Neural cell (in vitro differentiated cells): Measurements from ENCODE around the gene SMAD5. TPM values are rescaled to one million over a fixed set of nuclear protein-coding genes. Genes with fewer than 3 reads are reported as not detected.

Source experiments
- H2AFZ ChIP-seq: fragments of 200-600, 300-800 bp; sonication (generic), shearing (Covaris generic); 2 replicates; pipeline ENCODE4 v1.6.0; 2014; ENCODE audit warnings: low read depth, mild to moderate bottlenecking, antibody characterized with exemption, low read length, moderate library complexity
- H3F3A ChIP-seq: fragments of 200-600 bp; shearing (Covaris generic); 2 replicates; pipeline ENCODE4 v1.6.1; 2016; ENCODE audit warnings: mild to moderate bottlenecking, moderate library complexity, mixed read lengths, antibody characterized with exemption, low read length; ENCODE audit not compliant: insufficient read depth, poor library complexity, severe bottlenecking
- H3K27ac ChIP-seq: fragments of 200-600, 300-800 bp; sonication (generic), shearing (Covaris generic); 2 replicates; pipeline ENCODE4 v1.5.1; 2014; ENCODE audit warnings: mild to moderate bottlenecking, low read length, moderate library complexity
- H3K27me3 ChIP-seq: fragments of 300-800, 200-600 bp; sonication (generic), shearing (Covaris generic); 2 replicates; pipeline ENCODE4 v1.6.0; 2014; ENCODE audit warnings: mild to moderate bottlenecking, low read depth, low read length, moderate library complexity; ENCODE audit not compliant: insufficient read depth
- H3K36me3 ChIP-seq: fragments of 300-800, 200-600 bp; sonication (generic), shearing (Covaris generic); 2 replicates; pipeline ENCODE4 v1.5.1; 2014; ENCODE audit warnings: mild to moderate bottlenecking, antibody characterized with exemption, low read length, moderate library complexity; ENCODE audit not compliant: insufficient read depth
- H3K4me2 ChIP-seq: fragments of 300-800, 200-600 bp; sonication (generic), shearing (Covaris generic); 2 replicates; pipeline ENCODE4 v1.6.0; 2014; ENCODE audit warnings: mild to moderate bottlenecking, low read length
- H3K4me3 ChIP-seq: fragments of 300-800, 200-600 bp; sonication (generic), shearing (Covaris generic); 2 replicates; pipeline ENCODE4 v1.5.1; 2014; ENCODE audit warnings: mild to moderate bottlenecking, low read length, moderate library complexity
- H3K79me2 ChIP-seq: fragments of 200-600 bp; shearing (Covaris generic); replicated peaks from 2 replicates; pipeline ENCODE4 v1.6.0; 2014; ENCODE audit warnings: mild to moderate bottlenecking, low read length, moderate library complexity; ENCODE audit not compliant: insufficient read depth
- H3K9ac ChIP-seq: fragments of 300-800, 200-600 bp; sonication (generic), shearing (Covaris generic); 2 replicates; pipeline ENCODE4 v1.6.1; 2016; ENCODE audit warnings: mild to moderate bottlenecking, low read length, mixed read lengths
- H3K9me2 ChIP-seq: fragments of 200-600 bp; shearing (Covaris generic); 2 replicates; pipeline ENCODE4 v1.6.1; 2016; ENCODE audit warnings: mild to moderate bottlenecking, low read length, mixed read lengths; ENCODE audit not compliant: insufficient read depth
- H3K9me3 ChIP-seq: fragments of 200-600, 300-800 bp; sonication (generic), shearing (Covaris generic); 2 replicates; pipeline ENCODE4 v1.6.1; 2016; ENCODE audit warnings: mild to moderate bottlenecking, mixed run types, low read length, moderate library complexity, mixed read lengths
- H4K20me1 ChIP-seq: fragments of 200-600 bp; shearing (Covaris generic); 2 replicates; pipeline ENCODE4 v1.6.1; 2016; ENCODE audit warnings: mild to moderate bottlenecking, mixed run types; ENCODE audit not compliant: insufficient read depth
- CTCF ChIP-seq: fragments of 450-650 bp; IDR thresholded peaks from 2 replicates; pipeline ENCODE4 v1.5.1; 2014; ENCODE audit warnings: antibody characterized with exemption, mild to moderate bottlenecking, moderate library complexity; ENCODE audit not compliant: poor library complexity, severe bottlenecking
- EP300 ChIP-seq: fragments of 450-650 bp; conservative IDR thresholded peaks from 2 replicates; pipeline ENCODE4 v1.6.1; 2014; ENCODE audit warnings: antibody characterized with exemption, mild to moderate bottlenecking, moderate library complexity; ENCODE audit not compliant: poor library complexity, severe bottlenecking
- EZH2 ChIP-seq: fragments of 200-600, 300-800 bp; shearing (Covaris generic), sonication (generic); IDR thresholded peaks from 2 replicates; pipeline ENCODE4 v1.6.1; 2014; ENCODE audit warnings: antibody characterized with exemption, low read length, borderline replicate concordance, mild to moderate bottlenecking; ENCODE audit not compliant: insufficient read depth, poor library complexity, severe bottlenecking
- MXI1 ChIP-seq: fragments of 450-650 bp; conservative IDR thresholded peaks from 2 replicates; pipeline ENCODE4 v1.6.1; 2014; ENCODE audit warnings: antibody characterized with exemption, mild to moderate bottlenecking; ENCODE audit not compliant: poor library complexity, severe bottlenecking
- POLR2AphosphoS5 ChIP-seq: IDR thresholded peaks from 2 replicates; pipeline ENCODE4 v1.6.1; 2012
- RAD21 ChIP-seq: fragments of 450-650 bp; conservative IDR thresholded peaks from 2 replicates; pipeline ENCODE4 v1.6.1; 2014; ENCODE audit warnings: antibody characterized with exemption, mild to moderate bottlenecking, moderate library complexity
- SMC3 ChIP-seq: fragments of 450-650 bp; conservative IDR thresholded peaks from 2 replicates; pipeline ENCODE4 v1.6.1; 2014; ENCODE audit warnings: antibody characterized with exemption, mild to moderate bottlenecking, moderate library complexity; ENCODE audit not compliant: poor library complexity
- TAF1 ChIP-seq: IDR thresholded peaks from 2 replicates; pipeline ENCODE4 v1.6.1; 2012; ENCODE audit warnings: low read depth
- polyA plus RNA-seq: library from polyadenylated mRNA; depleted of rRNA; stranded (reverse); fragments of >200 nt; gene quantifications from 2 replicates; pipeline ENCODE4 v1.2.3, GENCODE V29; 2014
- TF ChIP-seq, protein P1 (sequence below): IDR thresholded peaks from 2 replicates; pipeline ENCODE4 v1.6.1; 2012; ENCODE audit warnings: borderline replicate concordance

SMAD5 gene
- polyA plus RNA-seq, 1 donor from 2014 or later, result 26.3 TPM

- Histone ChIP-seq H3K9me3 (no peaks in the 10 kb centered on the region), H2AFZ (no peak overlapping the region), H3K79me2 (no peaks in the 10 kb centered on the region), H3K9ac (no peak overlapping the region), H3K27ac (no peak overlapping the region), H3F3A (no peaks in the 10 kb centered on the region), H3K27me3 (peaks cover 47% of the 10 kb centered on the region), H3K9me2 (no peaks in the 10 kb centered on the region), H3K4me2 (no peak overlapping the region), H3K4me3 (no peak overlapping the region), H3K36me3 (no peaks in the 10 kb centered on the region), H4K20me1 (no peaks in the 10 kb centered on the region)
- no peak for TF ChIP-seq EZH2
- no peak for TF ChIP-seq POLR2AphosphoS5
- TF ChIP-seq RAD21, result no peak
- TF ChIP-seq TAF1, result no peak
- TF ChIP-seq EP300, result no peak
- no peak for TF ChIP-seq CTCF
- no peak for TF ChIP-seq SMC3
- TF ChIP-seq MXI1, result no peak
- TF ChIP-seq, protein P1, sequence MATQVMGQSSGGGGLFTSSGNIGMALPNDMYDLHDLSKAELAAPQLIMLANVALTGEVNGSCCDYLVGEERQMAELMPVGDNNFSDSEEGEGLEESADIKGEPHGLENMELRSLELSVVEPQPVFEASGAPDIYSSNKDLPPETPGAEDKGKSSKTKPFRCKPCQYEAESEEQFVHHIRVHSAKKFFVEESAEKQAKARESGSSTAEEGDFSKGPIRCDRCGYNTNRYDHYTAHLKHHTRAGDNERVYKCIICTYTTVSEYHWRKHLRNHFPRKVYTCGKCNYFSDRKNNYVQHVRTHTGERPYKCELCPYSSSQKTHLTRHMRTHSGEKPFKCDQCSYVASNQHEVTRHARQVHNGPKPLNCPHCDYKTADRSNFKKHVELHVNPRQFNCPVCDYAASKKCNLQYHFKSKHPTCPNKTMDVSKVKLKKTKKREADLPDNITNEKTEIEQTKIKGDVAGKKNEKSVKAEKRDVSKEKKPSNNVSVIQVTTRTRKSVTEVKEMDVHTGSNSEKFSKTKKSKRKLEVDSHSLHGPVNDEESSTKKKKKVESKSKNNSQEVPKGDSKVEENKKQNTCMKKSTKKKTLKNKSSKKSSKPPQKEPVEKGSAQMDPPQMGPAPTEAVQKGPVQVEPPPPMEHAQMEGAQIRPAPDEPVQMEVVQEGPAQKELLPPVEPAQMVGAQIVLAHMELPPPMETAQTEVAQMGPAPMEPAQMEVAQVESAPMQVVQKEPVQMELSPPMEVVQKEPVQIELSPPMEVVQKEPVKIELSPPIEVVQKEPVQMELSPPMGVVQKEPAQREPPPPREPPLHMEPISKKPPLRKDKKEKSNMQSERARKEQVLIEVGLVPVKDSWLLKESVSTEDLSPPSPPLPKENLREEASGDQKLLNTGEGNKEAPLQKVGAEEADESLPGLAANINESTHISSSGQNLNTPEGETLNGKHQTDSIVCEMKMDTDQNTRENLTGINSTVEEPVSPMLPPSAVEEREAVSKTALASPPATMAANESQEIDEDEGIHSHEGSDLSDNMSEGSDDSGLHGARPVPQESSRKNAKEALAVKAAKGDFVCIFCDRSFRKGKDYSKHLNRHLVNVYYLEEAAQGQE, result no peak
These were observed 57.6 kb downstream of the SMAD5 start for GRCh38 chr5:136190091-136190720.

GRCh38 chr5:136190904-136191303, 58.3 kb downstream of the SMAD5 start:
- Histone ChIP-seq H3K36me3 (no peaks in the 10 kb centered on the region), H3K9me3 (no peaks in the 10 kb centered on the region), H3K9me2 (no peaks in the 10 kb centered on the region), H4K20me1 (no peaks in the 10 kb centered on the region), H3K9ac (no peak overlapping the region), H3K79me2 (no peaks in the 10 kb centered on the region), H3F3A (no peaks in the 10 kb centered on the region), H3K4me2 (no peak overlapping the region), H3K27me3 (peaks cover 47% of the 10 kb centered on the region), H2AFZ (no peak overlapping the region), H3K4me3 (no peak overlapping the region), H3K27ac (no peak overlapping the region)
- TF ChIP-seq MXI1 (no peak), POLR2AphosphoS5 (no peak), SMC3 (no peak), RAD21 (no peak), EP300 (no peak), EZH2 (no peak), CTCF (no peak), TAF1 (no peak)
- TF ChIP-seq, protein P1, result no peak
